Memory B cell (primary cell): ENCODE results near the gene ATPAF1.
A peak's percentile ranks its signal among the peaks of the same experiment; 100 is the strongest.

ENCODE experiments used
- ATAC-seq: fragments of 150-1000 bp; cut with Tn5 transposase; 2 replicates; pipeline ENCODE4 v1.10.0; 2021; ENCODE audit warnings: low read depth, mild to moderate bottlenecking, moderate library complexity
- DNase-seq, 2 donors: peaks; one replicate each; pipeline ENCODE4 v3.0.0; 2022; ENCODE audit warnings: low spot score in 2 of 2
- H3K27ac Mint-ChIP-seq: one replicate; pipeline ENCODE4 v1.8.0; 2022; ENCODE audit warnings: mild to moderate bottlenecking, moderate library complexity, mixed read lengths
- H3K27me3 Mint-ChIP-seq: one replicate; pipeline ENCODE4 v1.8.0; 2022; ENCODE audit warnings: mixed read lengths
- H3K36me3 Mint-ChIP-seq: one replicate; pipeline ENCODE4 v1.8.0; 2022; ENCODE audit warnings: mild to moderate bottlenecking, mixed read lengths
- H3K4me1 Mint-ChIP-seq: one replicate; pipeline ENCODE4 v1.8.0; 2022; ENCODE audit warnings: mixed read lengths
- H3K4me3 Mint-ChIP-seq: one replicate; pipeline ENCODE4 v1.8.0; 2022; ENCODE audit warnings: mild to moderate bottlenecking, moderate library complexity, mixed read lengths
- H3K9me3 Mint-ChIP-seq: one replicate; pipeline ENCODE4 v1.8.0; 2022; ENCODE audit warnings: mixed read lengths

ATPAF1 gene

DNA sequence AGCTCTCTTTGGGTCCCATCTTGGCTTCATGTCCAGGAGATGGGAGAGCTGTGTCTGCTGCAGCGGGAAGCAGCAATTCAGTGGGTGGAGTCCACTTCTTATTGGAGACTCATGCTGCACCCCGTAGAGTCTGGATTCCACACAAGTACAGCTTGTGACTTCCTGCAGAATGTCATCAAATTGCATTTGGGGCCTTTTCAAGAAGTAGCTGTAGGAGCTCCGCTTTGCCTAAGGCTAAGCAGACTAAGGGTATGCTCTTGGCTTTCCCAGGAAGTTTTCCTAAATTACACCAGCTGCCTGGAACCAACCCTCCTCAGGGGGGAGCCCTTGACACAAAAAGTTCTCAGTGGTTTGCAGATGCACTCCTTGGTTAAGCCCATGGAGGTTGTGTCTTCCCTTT is 45.8 kb downstream of the ATPAF1 start:
- no peak for DNase-seq
- Mint-ChIP-seq H3K27ac (no peak overlapping the region), H3K4me1 (peaks cover 1% of the 10 kb centered on the region), H3K9me3 (no peaks in the 10 kb centered on the region), H3K36me3 (no peaks in the 10 kb centered on the region), H3K4me3 (no peak overlapping the region), H3K27me3 (no peaks in the 10 kb centered on the region)
- no peak for ATAC-seq

DNA sequence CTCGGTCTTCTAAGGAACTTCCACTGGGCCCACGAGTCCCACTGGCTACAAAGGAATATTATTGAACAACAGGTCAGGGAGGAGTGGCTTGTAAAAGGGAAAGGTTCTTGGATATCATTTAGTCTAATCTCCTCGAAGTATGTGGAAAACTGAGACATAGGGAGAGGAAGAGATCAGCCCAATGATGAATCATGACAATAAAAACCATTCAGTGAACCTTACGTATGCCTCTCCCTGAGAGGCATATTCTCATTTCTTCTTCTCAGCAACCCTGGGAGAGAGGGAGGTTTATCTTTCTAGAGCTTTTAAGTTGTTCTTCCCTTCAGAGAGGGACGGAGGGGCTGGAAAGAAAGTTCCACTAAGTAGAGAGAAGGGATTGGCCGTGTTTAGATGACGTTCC is 46.2 kb downstream of the ATPAF1 start:
- DNase-seq (no peak), ATAC-seq (no peak)
- H3K27me3 Mint-ChIP-seq = no peaks in the 10 kb centered on the region
- H3K27ac Mint-ChIP-seq = no peak overlapping the region
- peaks cover 5% of the 10 kb centered on the region for H3K4me1 Mint-ChIP-seq
- H3K36me3 Mint-ChIP-seq = no peaks in the 10 kb centered on the region
- H3K4me3 Mint-ChIP-seq = no peak overlapping the region
- H3K9me3 Mint-ChIP-seq = no peaks in the 10 kb centered on the region

DNA sequence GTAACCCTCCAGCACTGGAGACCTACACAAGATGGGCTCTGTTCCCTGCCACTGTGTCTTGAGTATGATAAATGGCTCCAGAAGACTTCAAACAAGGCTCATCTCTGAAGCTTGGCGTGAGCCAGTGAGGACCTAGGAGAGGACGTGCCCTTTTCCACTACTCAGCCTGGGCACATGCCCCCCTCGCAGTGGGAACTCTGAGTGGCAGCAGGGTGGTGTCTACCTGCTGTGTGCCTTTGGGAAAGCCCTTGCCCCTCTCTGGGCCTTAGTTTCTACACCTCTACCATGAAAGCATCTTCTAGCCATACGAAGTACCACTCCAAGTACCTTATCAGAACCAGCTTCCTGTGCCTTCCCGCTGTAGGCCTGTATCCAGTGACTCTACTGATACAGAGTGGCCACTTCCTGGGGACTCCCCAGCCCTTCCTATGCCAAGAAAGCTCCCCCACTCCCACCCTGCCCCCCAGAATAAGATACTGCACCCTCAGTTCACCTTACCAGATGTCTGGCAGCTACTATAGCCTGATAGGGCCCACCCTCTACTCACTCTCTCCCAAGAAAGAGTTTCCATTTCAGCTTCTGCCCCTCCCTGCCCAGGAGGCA is 48.4 kb downstream of the ATPAF1 start:
- Mint-ChIP-seq H3K4me3 (no peak overlapping the region), H3K27ac (no peak overlapping the region), H3K27me3 (no peaks in the 10 kb centered on the region), H3K9me3 (no peaks in the 10 kb centered on the region), H3K4me1 (peaks cover 17% of the 10 kb centered on the region), H3K36me3 (no peaks in the 10 kb centered on the region)
- ATAC-seq (no peak), DNase-seq (no peak)

DNA sequence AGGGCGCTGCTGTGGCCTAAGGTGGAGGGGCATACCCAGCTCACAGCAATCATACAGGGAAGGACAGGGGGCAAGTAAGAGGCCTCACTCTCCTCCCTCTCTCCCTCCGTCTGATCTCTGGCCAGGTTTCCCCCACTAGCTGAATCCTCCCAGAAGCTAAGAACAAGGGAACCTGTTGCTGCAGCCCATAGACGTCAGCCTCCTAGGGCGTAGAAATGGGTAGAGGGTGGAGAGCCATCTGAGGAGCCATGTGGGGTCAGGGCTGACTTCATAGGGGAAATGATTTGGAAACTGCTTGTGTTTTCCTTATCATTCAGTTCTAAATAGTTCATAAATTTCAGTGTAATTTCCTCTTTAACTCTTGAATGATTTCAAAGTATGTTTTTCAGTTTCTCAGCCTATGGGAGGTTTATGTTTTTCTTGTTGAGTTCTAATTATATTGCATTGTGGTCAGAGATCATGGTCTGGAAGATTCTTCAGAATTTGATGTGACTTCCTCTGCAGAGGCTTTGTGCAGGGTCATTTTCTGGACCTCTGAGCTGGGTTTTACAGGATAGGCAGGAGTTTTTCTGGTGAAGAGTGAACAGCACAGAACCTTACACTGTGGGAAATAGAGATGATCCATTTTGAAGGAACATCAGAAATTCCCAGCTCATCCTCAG is 49.3 kb downstream of the ATPAF1 start:
- ATAC-seq (no peak), DNase-seq (no peak)
- no peak overlapping the region for H3K27ac Mint-ChIP-seq
- H3K4me1 Mint-ChIP-seq = peaks cover 20% of the 10 kb centered on the region
- no peak overlapping the region for H3K4me3 Mint-ChIP-seq
- no peaks in the 10 kb centered on the region for H3K9me3 Mint-ChIP-seq
- H3K36me3 Mint-ChIP-seq = no peaks in the 10 kb centered on the region
- no peaks in the 10 kb centered on the region for H3K27me3 Mint-ChIP-seq

DNA sequence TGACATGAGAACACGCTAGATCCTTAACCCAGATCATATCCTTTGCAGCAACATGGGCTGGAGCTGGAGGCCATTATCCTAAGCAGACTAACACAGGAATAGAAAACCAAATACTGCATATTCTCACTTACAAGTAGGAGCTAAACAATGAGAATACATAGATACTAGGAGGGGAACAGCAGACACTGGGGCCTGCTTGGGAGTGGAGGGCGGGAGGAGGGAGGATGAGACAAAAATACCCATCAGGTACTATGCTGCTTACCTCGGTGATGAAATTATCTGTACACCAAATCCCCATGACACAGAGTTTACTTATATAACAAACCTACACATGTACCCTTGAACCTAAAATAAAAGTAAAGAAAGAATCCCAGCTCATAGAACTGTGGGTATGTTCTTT is 50.3 kb downstream of the ATPAF1 start:
- no peak for DNase-seq
- no peaks in the 10 kb centered on the region for H3K36me3 Mint-ChIP-seq
- no peak for ATAC-seq

DNA sequence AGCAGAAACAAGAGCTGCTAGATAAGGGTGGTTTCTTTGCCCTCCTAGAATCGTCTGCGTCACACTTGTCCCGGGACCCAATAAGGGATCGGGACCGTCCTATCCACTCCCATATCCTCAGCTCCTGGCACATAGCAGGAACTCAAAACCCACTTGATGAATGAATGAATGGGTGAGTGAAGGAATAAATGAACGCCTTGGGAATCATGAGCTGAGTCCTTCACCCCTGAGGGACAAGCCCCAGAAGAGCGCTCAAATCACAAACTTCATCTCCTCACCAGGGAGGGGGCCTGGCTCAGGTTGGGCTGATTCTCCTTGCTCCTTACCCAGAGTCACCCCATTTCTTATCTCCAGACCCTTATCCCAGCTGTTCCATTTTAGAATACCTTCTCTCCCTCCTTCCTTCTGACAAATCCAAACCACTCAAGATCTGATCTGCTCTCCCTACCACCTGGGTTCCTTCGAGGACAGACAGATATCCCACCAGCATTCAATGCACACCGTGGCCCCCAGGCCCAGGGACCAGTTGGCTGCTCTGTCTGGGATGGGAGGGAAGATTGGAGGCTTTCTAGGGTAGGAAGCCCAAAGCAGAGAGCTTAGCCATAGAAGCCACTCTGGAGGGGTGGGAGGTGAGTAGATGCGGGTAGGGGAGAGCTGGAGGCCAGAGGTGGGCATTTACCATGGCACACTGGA is 50.9 kb downstream of the ATPAF1 start:
- Mint-ChIP-seq H3K4me1 (peaks cover 22% of the 10 kb centered on the region), H3K36me3 (peaks cover 3% of the 10 kb centered on the region), H3K27ac (peak overlapping the region; percentile 92)

More for the DNA sequence above, 50.3 kb downstream of the ATPAF1 start:
- Mint-ChIP-seq H3K27ac (peak overlapping the region; percentile 92), H3K4me3 (peak overlapping the region; percentile 95), H3K27me3 (no peaks in the 10 kb centered on the region), H3K4me1 (peaks cover 22% of the 10 kb centered on the region), H3K9me3 (no peaks in the 10 kb centered on the region)

DNA sequence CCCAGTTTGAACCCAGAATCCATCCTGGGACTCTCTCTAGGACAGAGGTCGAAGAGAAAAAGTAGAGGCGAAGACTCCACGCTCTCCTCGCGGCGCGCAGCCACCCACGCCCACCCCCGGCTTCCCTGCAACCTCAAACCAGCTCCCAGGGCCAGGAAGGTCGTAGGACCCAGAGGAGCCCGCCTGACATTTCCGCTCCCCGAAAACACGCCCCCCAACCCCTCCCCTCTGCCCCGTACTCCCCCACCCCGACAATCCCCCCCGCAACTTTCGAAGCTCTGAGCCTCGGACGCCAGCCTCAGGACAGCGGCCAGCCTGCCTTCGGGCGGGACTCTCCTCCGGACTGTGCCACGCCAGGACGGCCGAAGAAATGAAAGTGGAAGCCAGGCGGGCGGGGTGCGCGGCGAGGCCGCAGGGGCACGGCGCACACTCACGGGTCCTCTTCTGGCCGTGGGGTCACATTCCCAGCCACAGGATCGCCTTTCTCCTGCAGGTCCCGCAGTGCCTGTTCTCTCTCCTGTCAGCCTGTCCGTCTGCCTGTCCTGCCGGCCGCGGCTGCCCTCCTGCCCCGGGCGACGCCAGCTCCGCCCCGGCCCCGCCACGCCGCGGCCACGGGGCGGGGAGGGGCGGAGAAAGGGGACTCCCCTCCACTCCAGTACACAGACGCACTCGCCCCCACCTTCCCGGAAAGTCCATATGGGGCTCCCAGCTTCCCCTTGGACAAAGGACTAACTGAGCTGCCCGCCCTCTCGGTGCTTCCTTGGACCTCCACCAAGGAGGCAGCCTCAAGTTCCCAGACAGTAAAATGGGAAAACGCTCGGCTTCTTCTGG is 51.7 kb downstream of the ATPAF1 start, which contains the start of gene MOB3C:
Gene MOB3C (minus strand): TSS at position 535 of the 831 bp plus-strand sequence. CDS start 3,490 bp downstream, outside the sequence.
- H3K9me3 Mint-ChIP-seq = no peaks in the 10 kb centered on the region
- H3K36me3 Mint-ChIP-seq = peaks cover 4% of the 10 kb centered on the region
- DNase-seq (peak; percentile 24 to 52), ATAC-seq (peak; percentile 89)
- H3K27ac Mint-ChIP-seq = peak within 1 kb of the TSS; percentile 92
- H3K4me1 Mint-ChIP-seq = peaks cover 23% of the 10 kb centered on the region
- H3K4me3 Mint-ChIP-seq = peak within 1 kb of the TSS; percentile 95
- no peaks in the 10 kb centered on the region for H3K27me3 Mint-ChIP-seq

More for the DNA sequence above, 50.9 kb downstream of the ATPAF1 start:
- ATAC-seq (no peak), DNase-seq (no peak)
- Mint-ChIP-seq H3K27me3 (no peaks in the 10 kb centered on the region), H3K9me3 (no peaks in the 10 kb centered on the region), H3K4me3 (peak overlapping the region; percentile 95)

DNA sequence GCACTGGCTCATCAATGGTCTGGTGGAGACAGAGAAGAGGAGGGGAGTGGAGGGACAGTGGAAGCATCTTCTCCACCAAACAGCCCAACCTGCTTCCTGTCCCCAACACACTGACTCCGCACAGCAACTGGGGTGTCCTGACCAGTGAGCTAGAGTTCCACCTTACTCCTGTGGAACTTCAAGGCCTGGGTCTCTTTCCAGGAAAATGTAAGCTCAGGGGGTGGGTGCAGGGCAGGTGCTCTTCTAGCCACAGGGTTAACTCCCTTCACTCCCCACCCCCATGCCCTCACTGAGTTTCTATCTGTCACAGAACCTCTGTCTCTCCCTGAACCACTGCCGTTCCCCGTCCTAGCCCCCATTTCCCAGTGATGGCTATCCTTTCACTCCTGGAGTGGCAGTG is 52.4 kb downstream of the ATPAF1 start:
- no peak for ATAC-seq
- peak overlapping the region; percentile 95 for H3K4me3 Mint-ChIP-seq
- no peak for DNase-seq
- H3K9me3 Mint-ChIP-seq = no peaks in the 10 kb centered on the region
- peak overlapping the region; percentile 92 for H3K27ac Mint-ChIP-seq
- H3K36me3 Mint-ChIP-seq = peaks cover 5% of the 10 kb centered on the region
- H3K27me3 Mint-ChIP-seq = no peaks in the 10 kb centered on the region
- H3K4me1 Mint-ChIP-seq = peaks cover 25% of the 10 kb centered on the region

DNA sequence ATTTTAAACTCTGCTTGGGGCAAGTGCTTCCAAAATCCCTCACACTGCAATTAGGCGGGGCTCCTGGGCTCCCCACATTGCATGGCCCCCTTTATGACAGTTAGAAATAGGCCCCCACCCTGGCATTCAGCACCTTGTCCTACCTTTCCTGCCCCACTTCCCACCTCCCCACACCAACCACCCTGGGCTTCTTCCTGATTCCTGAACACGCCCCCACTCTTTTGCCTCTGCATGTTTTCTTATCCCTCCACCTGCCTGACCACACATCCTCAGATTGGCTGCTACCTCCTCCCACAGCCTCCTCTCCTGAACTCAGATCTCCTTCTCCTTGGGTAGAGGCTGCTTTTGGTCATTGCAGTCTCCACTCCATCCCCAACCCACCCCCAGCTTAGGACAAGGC is 53.1 kb downstream of the ATPAF1 start:
- Mint-ChIP-seq H3K9me3 (no peaks in the 10 kb centered on the region), H3K27me3 (no peaks in the 10 kb centered on the region), H3K36me3 (peaks cover 9% of the 10 kb centered on the region), H3K27ac (peak overlapping the region; percentile 92), H3K4me1 (peaks cover 27% of the 10 kb centered on the region), H3K4me3 (peak overlapping the region; percentile 95)
- no peak for ATAC-seq
- DNase-seq = no peak

DNA sequence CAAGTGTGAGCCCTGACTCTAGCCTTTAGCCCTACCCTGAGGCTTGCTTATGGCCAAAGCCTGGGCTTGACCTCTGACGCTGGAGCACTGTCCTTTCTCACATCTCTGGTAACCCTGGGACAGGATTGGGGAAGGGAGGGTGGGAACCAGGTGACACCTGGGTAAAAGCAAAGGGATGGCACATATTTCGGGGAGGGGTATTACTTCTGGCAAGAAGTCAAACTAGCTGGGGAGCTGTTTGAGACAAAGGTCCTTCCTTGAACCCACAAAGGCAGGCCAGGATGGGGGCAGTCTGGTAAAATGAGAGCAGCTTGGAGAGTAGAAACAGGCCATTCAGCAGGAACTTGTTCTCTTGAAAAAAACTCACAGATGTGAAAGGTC is 53.6 kb downstream of the ATPAF1 start:
- Mint-ChIP-seq H3K4me1 (peaks cover 27% of the 10 kb centered on the region), H3K27ac (no peak overlapping the region), H3K27me3 (no peaks in the 10 kb centered on the region), H3K9me3 (no peaks in the 10 kb centered on the region), H3K36me3 (peaks cover 14% of the 10 kb centered on the region), H3K4me3 (no peak overlapping the region)
- no peak for ATAC-seq
- no peak for DNase-seq

DNA sequence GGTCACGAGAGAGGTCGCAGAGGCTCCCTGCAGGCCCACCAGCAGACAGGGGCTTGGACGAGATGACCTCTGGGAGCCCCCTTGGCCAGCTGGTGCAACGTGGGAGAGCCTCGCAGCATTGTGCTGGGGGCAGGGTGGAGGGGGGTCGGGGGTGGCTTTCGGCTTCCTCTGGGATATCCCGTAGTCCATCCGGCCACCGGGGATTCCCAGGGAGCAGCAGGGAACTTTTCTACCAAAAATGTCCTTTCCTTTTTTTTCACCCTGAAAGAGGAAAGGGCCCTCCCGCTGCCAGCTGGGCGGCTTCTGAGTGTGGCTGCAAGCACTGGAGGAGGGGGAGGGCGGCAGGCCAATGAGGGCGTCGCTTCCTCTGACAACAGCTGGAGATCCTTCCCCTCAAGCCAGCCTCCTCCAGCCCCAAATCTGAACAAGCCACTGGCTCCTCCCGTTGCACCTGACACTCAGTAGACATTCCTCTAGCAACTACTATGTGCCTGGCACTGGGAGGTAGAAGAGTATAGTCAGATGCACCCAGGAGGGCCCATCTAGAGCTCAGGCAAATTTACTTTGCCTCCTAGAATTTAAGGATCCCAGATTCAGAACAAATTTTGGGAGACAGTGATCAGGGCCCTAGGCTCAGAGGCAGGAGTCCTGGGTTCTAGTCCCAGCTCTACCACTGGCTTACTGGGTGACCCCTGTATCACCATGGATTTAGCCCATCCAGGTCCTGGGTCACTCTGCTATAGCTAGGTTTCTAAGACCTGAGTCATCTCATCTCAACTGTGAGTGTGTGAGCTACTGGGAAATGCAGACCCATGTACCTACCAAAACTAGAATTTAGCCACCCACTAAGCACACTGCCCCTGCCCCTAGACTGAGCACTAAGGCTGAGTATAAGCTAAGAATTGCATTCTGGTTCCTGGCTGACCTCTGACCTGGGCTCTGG is 54.2 kb downstream of the ATPAF1 start:
- no peak overlapping the region for H3K4me3 Mint-ChIP-seq
- H3K36me3 Mint-ChIP-seq = peaks cover 19% of the 10 kb centered on the region
- H3K27ac Mint-ChIP-seq = no peak overlapping the region
- H3K9me3 Mint-ChIP-seq = no peaks in the 10 kb centered on the region
- no peak for ATAC-seq
- H3K4me1 Mint-ChIP-seq = peaks cover 27% of the 10 kb centered on the region
- DNase-seq = no peak
- H3K27me3 Mint-ChIP-seq = no peaks in the 10 kb centered on the region

DNA sequence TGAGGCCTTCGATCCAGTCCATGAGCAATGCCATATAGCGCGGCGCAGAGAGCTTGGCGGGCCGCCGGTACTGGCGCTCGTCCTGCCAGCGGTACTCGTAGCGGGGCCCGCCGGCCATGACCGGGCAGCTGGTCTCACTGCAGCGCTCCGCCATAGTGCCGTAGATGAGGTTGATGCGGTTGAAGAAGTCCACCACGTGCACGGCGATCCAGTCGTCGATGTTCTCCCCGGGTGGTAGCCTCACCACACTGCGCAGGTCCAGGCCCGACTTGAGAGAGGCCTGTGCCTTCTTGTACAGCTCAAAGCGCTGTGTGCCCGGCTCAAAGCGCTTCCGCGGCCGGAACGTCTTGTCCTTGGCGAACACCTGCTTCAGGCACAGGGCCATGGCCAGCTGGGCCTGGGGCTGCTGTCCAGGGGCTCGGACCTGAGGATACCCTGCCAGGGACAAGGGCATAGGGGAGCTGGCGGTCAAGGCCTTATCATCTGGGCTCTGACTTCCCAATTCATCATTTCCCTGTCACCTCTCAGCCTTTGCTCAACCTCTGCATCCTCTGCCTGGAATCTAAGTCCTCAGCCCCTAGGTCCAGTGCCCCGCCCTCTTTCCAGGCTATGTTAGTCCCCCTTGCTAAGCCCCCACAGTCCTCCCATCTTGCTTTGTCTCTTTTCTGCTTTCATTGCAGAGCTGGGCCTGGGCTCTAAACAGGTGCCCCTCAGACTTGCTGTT is 55.1 kb downstream of the ATPAF1 start:
- H3K4me1 Mint-ChIP-seq = peaks cover 27% of the 10 kb centered on the region
- H3K4me3 Mint-ChIP-seq = no peak overlapping the region
- ATAC-seq (no peak), DNase-seq (no peak)
- no peak overlapping the region for H3K27ac Mint-ChIP-seq
- H3K36me3 Mint-ChIP-seq = peaks cover 27% of the 10 kb centered on the region
- no peaks in the 10 kb centered on the region for H3K27me3 Mint-ChIP-seq
- H3K9me3 Mint-ChIP-seq = no peaks in the 10 kb centered on the region
